NT2/D1 (cell line): ENCODE data around the gene SCG5.

Experiments
- YY1 ChIP-seq: IDR thresholded peaks from 2 replicates; pipeline ENCODE4 v1.6.1; 2011; ENCODE audit not compliant: insufficient read length, insufficient read depth
- ZNF274 ChIP-seq: IDR thresholded peaks from 2 replicates; pipeline ENCODE4 v1.6.1; 2011; ENCODE audit warnings: mild to moderate bottlenecking, low read depth, low read length

DNA sequence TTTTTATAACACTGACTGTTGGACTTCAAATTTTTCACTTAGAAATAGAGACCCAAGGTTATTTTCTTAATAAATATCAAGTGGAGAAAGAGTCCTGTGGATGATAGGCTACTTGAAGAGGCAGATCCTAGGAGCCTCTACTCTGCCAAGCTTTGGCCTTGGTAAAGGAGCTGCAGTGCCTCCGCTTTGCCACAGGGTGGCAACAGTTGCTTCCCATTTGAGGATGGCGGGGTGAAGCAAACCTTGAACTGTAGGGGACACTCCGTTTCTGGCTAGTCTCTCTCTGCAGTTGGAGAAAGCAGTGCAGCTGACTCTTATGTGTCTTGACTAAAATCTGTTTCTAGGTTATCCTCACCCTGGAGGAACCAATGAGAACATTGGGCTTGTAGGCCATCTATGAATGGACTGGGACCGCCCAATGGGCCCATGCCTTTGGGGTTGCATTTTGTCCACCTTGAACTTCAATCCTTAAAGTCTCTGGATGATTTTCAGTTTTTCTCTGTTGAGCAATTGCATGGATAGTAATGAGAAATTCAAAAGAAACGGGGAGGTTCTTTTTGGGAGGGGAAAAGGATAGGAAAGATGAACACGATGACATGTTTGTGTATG is 9.8 kb downstream of the SCG5 start:
- TF ChIP-seq YY1: no peak
- no peak for TF ChIP-seq ZNF274
